H1 (cell line): ENCODE data around the gene SLC6A17. TPM values are rescaled to one million over a fixed set of nuclear protein-coding genes. Genes with fewer than 3 reads are reported as not detected.
A peak's percentile ranks its signal among the peaks of the same experiment; 100 is the strongest.

ENCODE experiments used
- CTCF ChIA-PET: fragments of 300-600 bp; sonication (Branson Sonifier 250); formaldehyde crosslinking; loops from one replicate; lab custom pipeline; 2021; ENCODE audit not compliant: partially characterized antibody; lab: Charles Lee
- POLR2A ChIA-PET: fragments of 300-600 bp; sonication (Branson Sonifier 250); formaldehyde crosslinking; loops from one replicate; lab custom pipeline; 2021; ENCODE audit warnings: inconsistent platforms; ENCODE audit not compliant: partially characterized antibody; lab: Charles Lee
- DNase-seq, 2 experiments: peaks; one replicate each; pipeline versions ENCODE4 v3.0.0 to v3.0.0-alpha.2; 2010 to 2022; ENCODE audit warnings: low spot score in 2 of 2, low read depth in 1 of 2, mixed read lengths in 1 of 2
- FAIRE-seq: peaks from 2 replicates; lab custom pipeline; 2011; peaks lifted over from hg19 to GRCh38; lab: Jason Lieb, UNC
- H2AFZ ChIP-seq: 2 replicates; pipeline ENCODE4 v1.8.1; 2012; ENCODE audit warnings: low read length, inconsistent platforms
- H2AK5ac ChIP-seq: 2 replicates; pipeline ENCODE4 v1.6.1; 2013; ENCODE audit warnings: low read depth, low read length
- H2BK120ac ChIP-seq: replicated peaks from 2 replicates; pipeline ENCODE3; 2013; ENCODE audit warnings: low read depth, low read length, inconsistent platforms
- H2BK12ac ChIP-seq: 2 replicates; pipeline ENCODE4 v1.6.1; 2013; ENCODE audit warnings: low read depth, low read length
- H2BK15ac ChIP-seq: 2 replicates; pipeline ENCODE4 v1.6.1; 2013; ENCODE audit warnings: low read length
- H2BK20ac ChIP-seq: 2 replicates; pipeline ENCODE4 v1.6.1; 2013; ENCODE audit warnings: low read length
- H2BK5ac ChIP-seq: 2 replicates; pipeline ENCODE4 v1.6.1; 2013; ENCODE audit warnings: low read depth, low read length
- H3K14ac ChIP-seq: 2 replicates; pipeline ENCODE4 v1.6.1; 2013; ENCODE audit warnings: inconsistent platforms; ENCODE audit not compliant: insufficient read length
- H3K18ac ChIP-seq: 2 replicates; pipeline ENCODE4 v1.6.1; 2013; ENCODE audit warnings: low read length; ENCODE audit errors: extremely low read depth
- H3K23ac ChIP-seq: 2 replicates; pipeline ENCODE4 v1.6.1; 2013; ENCODE audit warnings: inconsistent platforms; ENCODE audit not compliant: insufficient read length
- H3K23me2 ChIP-seq: 2 replicates; pipeline ENCODE4 v1.6.1; 2013; ENCODE audit warnings: low read depth, low read length
- H3K27ac ChIP-seq: 2 replicates; pipeline ENCODE4 v1.6.1; 2011; ENCODE audit warnings: low read depth, low read length, inconsistent platforms
- H3K27me3 ChIP-seq, 4 experiments: replicated peaks in 1 of 4; 1 replicate in 1 of 4; 2 replicates in 3 of 4; pipeline versions ENCODE4 v1.6.1 to v1.8.1; 2011 to 2013; ENCODE audit warnings: low read length in 3 of 4, mild to moderate bottlenecking in 3 of 4, inconsistent platforms in 2 of 4, mixed read lengths in 2 of 4, moderate library complexity in 1 of 4; ENCODE audit not compliant: control insufficient read depth in 3 of 4, insufficient read depth in 3 of 4; ENCODE audit errors: extremely low read depth in 1 of 4
- H3K36me3 ChIP-seq, 4 experiments: 2 replicates each; pipeline versions ENCODE4 v1.6.1 to v1.8.1; 2011 to 2013; ENCODE audit warnings: mild to moderate bottlenecking in 4 of 4, low read length in 3 of 4, moderate library complexity in 2 of 4, control low read depth in 1 of 4, inconsistent platforms in 1 of 4; ENCODE audit not compliant: insufficient read depth in 4 of 4, control insufficient read depth in 2 of 4
- H3K4ac ChIP-seq: replicated peaks from 2 replicates; pipeline ENCODE3; 2013; ENCODE audit warnings: low read length, low read depth, mixed read lengths, inconsistent platforms; ENCODE audit not compliant: insufficient read length
- H3K4me1 ChIP-seq, 4 experiments: replicated peaks in 1 of 4; 1 replicate in 1 of 4; 2 replicates in 3 of 4; pipeline versions ENCODE4 v1.6.1 to v1.8.1; 2011 to 2013; ENCODE audit warnings: low read length in 3 of 4, inconsistent platforms in 2 of 4, mixed read lengths in 1 of 4; ENCODE audit not compliant: insufficient read depth in 4 of 4, control insufficient read depth in 3 of 4
- H3K4me2 ChIP-seq, 2 experiments: 2 replicates each; pipeline versions ENCODE4 v1.6.1 to v1.8.1; 2011 to 2013; ENCODE audit warnings: low read depth in 2 of 2, low read length in 2 of 2, control low read depth in 1 of 2, inconsistent platforms in 1 of 2, mild to moderate bottlenecking in 1 of 2; ENCODE audit not compliant: insufficient read depth in 1 of 2
- H3K4me3 ChIP-seq, 4 experiments: fragments of 200-600, 300-600 bp in 1 of 4; sonication (generic), shearing (Covaris generic), sonication (Bioruptor Twin) in 1 of 4; 2 replicates each; pipeline versions ENCODE4 v1.5.1 to v1.8.1; 2011 to 2016; ENCODE audit warnings: low read length in 4 of 4, low read depth in 3 of 4, control low read depth in 2 of 4, inconsistent platforms in 2 of 4, mild to moderate bottlenecking in 2 of 4, mixed read lengths in 1 of 4, moderate library complexity in 1 of 4; ENCODE audit not compliant: insufficient read depth in 2 of 4; ENCODE audit errors: extremely low read depth in 1 of 4
- H3K56ac ChIP-seq: replicated peaks from 2 replicates; pipeline ENCODE3; 2013; ENCODE audit warnings: low read depth, mild to moderate bottlenecking, mixed read lengths, low read length, inconsistent platforms; ENCODE audit not compliant: insufficient read length
- H3K79me1 ChIP-seq: 2 replicates; pipeline ENCODE4 v1.6.1; 2013; ENCODE audit warnings: low read depth, low read length, control low read depth
- H3K79me2 ChIP-seq, 2 experiments: 2 replicates each; pipeline versions ENCODE4 v1.6.1 to v1.8.1; 2012 to 2013; ENCODE audit warnings: low read length in 2 of 2, mild to moderate bottlenecking in 2 of 2, inconsistent platforms in 1 of 2; ENCODE audit not compliant: insufficient read depth in 2 of 2, control insufficient read depth in 1 of 2
- H3K9ac ChIP-seq, 4 experiments: replicated peaks in 1 of 4; 1 replicate in 1 of 4; 2 replicates in 3 of 4; pipeline versions ENCODE4 v1.6.1 to v1.8.1; 2011 to 2013; ENCODE audit warnings: low read depth in 3 of 4, low read length in 3 of 4, control low read depth in 2 of 4, mild to moderate bottlenecking in 2 of 4, moderate library complexity in 2 of 4, inconsistent platforms in 1 of 4; ENCODE audit errors: extremely low read depth in 1 of 4
- H3K9me3 ChIP-seq, 2 experiments: 2 replicates each; pipeline versions ENCODE4 v1.6.1 to v1.8.1; 2012 to 2013; ENCODE audit warnings: mild to moderate bottlenecking in 2 of 2, moderate library complexity in 2 of 2, control low read depth in 1 of 2, inconsistent platforms in 1 of 2, low read depth in 1 of 2, low read length in 1 of 2, mixed read lengths in 1 of 2; ENCODE audit not compliant: insufficient read depth in 2 of 2
- H4K20me1 ChIP-seq, 2 experiments: replicated peaks in 1 of 2; 2 replicates each; pipeline versions ENCODE3 to v1.8.1; 2011 to 2013; ENCODE audit warnings: inconsistent platforms in 2 of 2, low read length in 2 of 2, mild to moderate bottlenecking in 1 of 2; ENCODE audit not compliant: insufficient read depth in 2 of 2, control insufficient read depth in 1 of 2
- H4K5ac ChIP-seq: 2 replicates; pipeline ENCODE4 v1.6.1; 2013; ENCODE audit warnings: low read length, low read depth, mixed read lengths, inconsistent platforms; ENCODE audit not compliant: insufficient read length
- H4K8ac ChIP-seq: 2 replicates; pipeline ENCODE4 v1.8.0; 2013; ENCODE audit warnings: mild to moderate bottlenecking, moderate library complexity, low read length, inconsistent platforms; ENCODE audit not compliant: insufficient read depth; ENCODE audit errors: extremely low read depth
- H4K91ac ChIP-seq: replicated peaks from 2 replicates; pipeline ENCODE3; 2013; ENCODE audit warnings: low read length, mixed read lengths, inconsistent platforms; ENCODE audit not compliant: insufficient read length
- HDAC6 ChIP-seq: IDR thresholded peaks from one replicate; pipeline ENCODE4 v1.7.1; 2012; ENCODE audit warnings: low read depth, mild to moderate bottlenecking, inconsistent platforms, low read length, moderate library complexity
- KDM1A ChIP-seq: fragments of 200-600, 300-600 bp; sonication (generic); IDR thresholded peaks from 2 replicates; pipeline ENCODE4 v1.7.1; 2016; ENCODE audit warnings: mild to moderate bottlenecking, low read length, borderline replicate concordance
- PHF8 ChIP-seq: fragments of 200-600 bp; sonication (generic); conservative IDR thresholded peaks from 2 replicates; pipeline ENCODE4 v1.7.1; 2012; ENCODE audit warnings: low read depth, mild to moderate bottlenecking, inconsistent platforms, low read length, moderate library complexity
- SIN3A ChIP-seq, 2 experiments: IDR thresholded peaks in 1 of 2; conservative IDR thresholded peaks in 1 of 2; 2 replicates each; pipeline ENCODE4 v1.6.1; 2011 to 2012; ENCODE audit warnings: low read length in 2 of 2, improper control_type of control experiment in 1 of 2, low read depth in 1 of 2, mild to moderate bottlenecking in 1 of 2
- SP2 ChIP-seq: IDR thresholded peaks from 2 replicates; pipeline ENCODE4 v1.6.1; 2012; ENCODE audit warnings: mild to moderate bottlenecking, low read length, inconsistent platforms
- SP4 ChIP-seq: IDR thresholded peaks from 2 replicates; pipeline ENCODE4 v1.6.1; 2012; ENCODE audit warnings: low read length, inconsistent platforms
- TAF1 ChIP-seq: IDR thresholded peaks from 2 replicates; pipeline ENCODE4 v1.6.1; 2011; ENCODE audit warnings: mild to moderate bottlenecking, low read depth, low read length
- WGBS, 2 experiments: shearing (Covaris generic) in 1 of 2; methylation state at CpG; one replicate each; pipeline versions ENCODE4 v1.1.6 to v1.1.7; 2013 to 2015; ENCODE audit warnings: low lambda C conversion rate in 2 of 2, mixed read lengths in 2 of 2, inconsistent platforms in 1 of 2, low coverage in 1 of 2, missing lambda C conversion rate in 1 of 2; ENCODE audit not compliant: insufficient replicate concordance in 2 of 2, insufficient coverage in 1 of 2, insufficient read length in 1 of 2; ENCODE audit errors: extremely low coverage in 1 of 2, missing lambda C conversion rate in 1 of 2; 5-methylcytosine and 5-hydroxymethylcytosine counted together
- polyA plus RNA-seq, 7 experiments: library from polyadenylated mRNA; depleted of rRNA in 3 of 7; stranded (reverse) in 5 of 7; unstranded in 2 of 7; fragments of >200 nt in 5 of 7; fragments of 200-250 nt in 2 of 7; gene quantifications; 1 replicate in 5 of 7; 2 replicates in 1 of 7; 4 replicates in 1 of 7; pipeline versions ENCODE4 v1.2.1 to v1.2.3, GENCODE V29; 2011 to 2013; ENCODE audit warnings: missing spikeins in 2 of 7, mixed read lengths in 2 of 7
- total RNA-seq: library from RNA; stranded (reverse); fragmentation: NEBNext Ultra II Directional; extraction: Animal tissue kit (Norgen Biotek cat#: 25700); gene quantifications from 2 replicates; pipeline ENCODE4 v1.2.1, GENCODE V29; 2021

SLC6A17 gene
- total and polyA plus RNA-seq, 2 of the 8 experiments (the other 6 are each of a cell fraction or from before 2014, with no cell fraction given) = 0.15 to 0.28 TPM

DNA sequence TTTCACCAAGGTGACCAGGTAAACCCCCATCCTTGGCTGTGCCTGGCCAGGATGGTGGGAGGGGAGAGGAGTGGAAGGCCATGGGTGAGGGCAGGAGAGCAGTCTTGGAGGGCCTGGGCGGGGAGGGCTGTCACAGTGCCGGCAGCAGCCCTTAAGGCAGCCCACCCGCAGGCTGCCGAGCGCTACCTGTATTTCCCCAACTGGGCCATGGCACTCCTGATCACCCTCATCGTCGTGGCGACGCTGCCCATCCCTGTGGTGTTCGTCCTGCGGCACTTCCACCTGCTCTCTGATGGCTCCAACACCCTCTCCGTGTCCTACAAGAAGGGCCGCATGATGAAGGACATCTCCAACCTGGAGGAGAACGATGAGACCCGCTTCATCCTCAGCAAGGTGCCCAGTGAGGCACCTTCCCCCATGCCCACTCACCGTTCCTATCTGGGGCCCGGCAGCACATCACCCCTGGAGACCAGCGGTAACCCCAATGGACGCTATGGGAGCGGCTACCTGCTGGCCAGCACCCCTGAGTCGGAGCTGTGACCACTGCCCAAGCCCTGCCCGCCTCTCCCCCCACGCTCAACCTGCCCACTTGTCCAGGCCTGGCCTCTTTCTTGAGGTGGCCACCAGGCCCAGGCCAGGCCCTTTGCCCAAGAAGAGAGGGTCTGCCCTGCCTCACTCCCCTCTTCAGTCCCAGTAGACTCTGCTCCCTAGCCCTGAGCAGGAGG, 47.8 kb downstream of the SLC6A17 start:
- DNase-seq (no peak), FAIRE-seq (no peak)
- no peak overlapping the region for H2BK12ac ChIP-seq
- no peaks in the 10 kb centered on the region; the same call in 1 of the 2 replicates for H3K23me2 ChIP-seq
- H3K79me2 ChIP-seq = no peaks in the 10 kb centered on the region
- H2AFZ ChIP-seq = no peak overlapping the region
- ChIA-PET CTCF (interaction anchor here (0.6 to 4.8 kb wide), 31 partner anchors 9 to 302 kb away, joined by 3 to 35 read pairs (median 5); no protein-coding TSS in a partner anchor), POLR2A (interaction anchor here (0.8 kb wide), 1 partner anchor 9 kb away, joined by 3 read pairs; no protein-coding TSS in a partner anchor)
- no peak overlapping the region for H3K18ac ChIP-seq
- H3K9ac ChIP-seq = no peak overlapping the region
- WGBS, 2 experiments = 97% methylated on average over 23 of the region's 23 CpGs; no CpG with 5 or more reads in 1 of the 2 experiments
- H3K9me3 ChIP-seq = no peaks in the 10 kb centered on the region
- no peak overlapping the region for H3K4ac ChIP-seq
- no peak overlapping the region for H2BK5ac ChIP-seq
- H4K8ac ChIP-seq = peak overlapping the region; percentile 41
- H3K14ac ChIP-seq = no peak overlapping the region
- no peaks in the 10 kb centered on the region for H3K79me1 ChIP-seq
- no peaks in the 10 kb centered on the region for H3K27me3 ChIP-seq
- no peak overlapping the region for H3K56ac ChIP-seq
- H3K4me2 ChIP-seq = no peak overlapping the region
- TF ChIP-seq SP2 (no peak), SP4 (no peak), HDAC6 (no peak), PHF8 (no peak), TAF1 (no peak), KDM1A (no peak), SIN3A (conservative IDR thresholded peaks at IDR 0.05 in 1 of 2, IDR thresholded peaks at IDR 0.05 in 1 of 2; ENCODE audit: low read depth in 1 of 2, low read length in 2 of 2) (no peak)
- TF ChIP-seq, all 59 proteins: peak for 0
- Histone ChIP-seq H2BK120ac (no peak overlapping the region), H2BK15ac (no peak overlapping the region), H4K5ac (no peak overlapping the region), H3K27ac (no peak overlapping the region), H2BK20ac (no peak overlapping the region), H3K4me1 (peaks cover 0 to 6% (median 2%) of the 10 kb centered on the region in 4 experiments; a peak in 4 of 7 replicates), H3K4me3 (no peak overlapping the region), H3K23ac (no peak overlapping the region), H3K36me3 (no peaks in the 10 kb centered on the region), H4K20me1 (no peaks in the 10 kb centered on the region), H4K91ac (no peak overlapping the region), H2AK5ac (no peak overlapping the region)
